ENCODE data around the gene HOXA9.

Gene HOXA9

DNA sequence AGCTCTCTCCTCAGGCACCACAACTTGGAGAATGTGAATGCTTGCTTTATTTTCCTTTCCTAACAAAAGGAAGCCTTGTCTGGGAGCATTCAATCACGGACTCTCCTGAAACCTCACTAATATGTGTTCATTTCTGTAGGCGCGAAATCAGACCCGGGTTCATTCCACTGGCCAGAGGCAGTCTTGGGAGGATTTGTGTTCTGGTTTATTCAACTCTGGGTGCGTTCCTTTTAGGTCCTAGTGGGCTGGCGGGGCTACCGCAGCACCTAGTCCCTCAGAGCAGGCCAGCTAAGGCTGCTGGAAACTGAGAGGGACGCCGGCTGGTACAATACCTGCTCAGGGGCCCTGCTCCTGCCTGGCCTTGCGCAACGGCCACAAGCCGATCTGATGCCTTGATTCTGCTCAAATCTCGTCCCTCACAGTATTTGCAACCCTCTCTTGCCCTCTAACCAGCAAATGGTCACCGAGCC is 42.3 kb downstream of the HOXA9 start:
- Mint-ChIP-seq H3K27me3 (ENCODE audit: low read depth) (peaks cover 35% of the 10 kb centered on the region), H3K27ac (no peak overlapping the region), H3K9me3 (no peaks in the 10 kb centered on the region), H3K36me3 (ENCODE audit: low read depth) (no peaks in the 10 kb centered on the region), H3K4me3 (no peak overlapping the region), H3K4me1 (ENCODE audit: low read depth) (no peaks in the 10 kb centered on the region)

DNA sequence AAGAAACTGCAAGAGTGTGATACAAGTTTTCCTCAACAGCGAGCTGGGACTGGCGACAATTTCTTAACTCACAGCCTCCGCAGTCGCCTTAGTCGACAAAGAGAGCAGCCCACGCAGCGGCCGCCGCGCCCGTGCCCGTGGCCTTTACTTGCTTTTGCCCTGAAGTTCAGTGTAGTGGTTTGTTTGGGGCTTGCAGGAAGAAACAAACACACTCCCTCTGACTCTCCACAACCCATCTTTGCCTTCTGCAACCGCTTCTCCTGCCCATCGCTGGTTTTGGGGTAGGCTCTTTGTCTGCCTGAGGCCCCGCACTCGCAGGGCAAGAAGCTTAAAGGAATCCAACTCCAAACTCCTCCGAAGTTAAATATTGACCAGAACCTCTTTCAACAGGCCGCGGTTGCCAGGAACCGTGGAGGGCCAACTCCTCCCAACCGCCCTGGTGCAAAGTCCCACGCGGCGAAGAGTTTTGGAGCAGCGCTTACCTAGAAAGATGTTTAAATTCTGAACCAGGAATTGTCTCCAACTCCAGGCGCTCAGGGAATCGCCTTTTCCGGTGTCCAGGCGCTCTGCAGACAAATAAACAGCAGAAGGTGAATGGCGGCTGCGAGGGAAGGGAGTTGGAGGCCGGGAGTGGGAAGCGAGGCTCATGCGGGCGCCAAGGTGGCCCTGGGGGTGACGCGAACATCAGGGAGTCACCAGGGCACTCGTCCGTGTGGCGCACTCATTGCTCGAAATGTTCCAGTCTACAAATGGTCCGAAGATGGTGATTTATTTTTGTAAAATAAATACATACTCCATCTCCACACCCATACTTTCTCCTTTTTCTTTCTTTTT is 43.0 kb downstream of the HOXA9 start:
- H3K9me3 Mint-ChIP-seq: no peaks in the 10 kb centered on the region
- H3K4me3 Mint-ChIP-seq: no peak overlapping the region
- no peaks in the 10 kb centered on the region for H3K4me1 Mint-ChIP-seq (ENCODE audit: low read depth)
- H3K36me3 Mint-ChIP-seq (ENCODE audit: low read depth): no peaks in the 10 kb centered on the region
- H3K27ac Mint-ChIP-seq: no peak overlapping the region
- H3K27me3 Mint-ChIP-seq (ENCODE audit: low read depth): peaks cover 27% of the 10 kb centered on the region

DNA sequence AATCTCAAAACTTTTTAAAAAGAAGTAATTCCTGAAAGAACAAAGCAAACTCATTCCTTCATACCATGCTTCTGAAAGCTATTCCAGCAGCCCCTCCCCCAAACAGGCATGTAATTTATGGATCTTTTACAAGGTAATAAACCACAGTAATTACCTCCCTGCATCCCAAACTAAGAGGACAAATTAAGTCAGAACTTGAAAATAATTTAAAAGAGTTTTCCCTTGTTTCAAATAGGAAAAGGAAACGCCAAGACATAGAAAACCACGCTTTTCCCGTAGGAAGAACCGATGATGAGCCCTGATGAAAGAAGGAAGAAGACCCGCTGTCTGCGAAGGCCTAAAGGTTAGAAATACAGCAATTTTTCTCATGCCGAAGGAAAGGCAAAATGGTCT is 43.7 kb downstream of the HOXA9 start:
- H3K27ac Mint-ChIP-seq: no peak overlapping the region
- H3K9me3 Mint-ChIP-seq: no peaks in the 10 kb centered on the region
- peaks cover 21% of the 10 kb centered on the region for H3K27me3 Mint-ChIP-seq (ENCODE audit: low read depth)

DNA sequence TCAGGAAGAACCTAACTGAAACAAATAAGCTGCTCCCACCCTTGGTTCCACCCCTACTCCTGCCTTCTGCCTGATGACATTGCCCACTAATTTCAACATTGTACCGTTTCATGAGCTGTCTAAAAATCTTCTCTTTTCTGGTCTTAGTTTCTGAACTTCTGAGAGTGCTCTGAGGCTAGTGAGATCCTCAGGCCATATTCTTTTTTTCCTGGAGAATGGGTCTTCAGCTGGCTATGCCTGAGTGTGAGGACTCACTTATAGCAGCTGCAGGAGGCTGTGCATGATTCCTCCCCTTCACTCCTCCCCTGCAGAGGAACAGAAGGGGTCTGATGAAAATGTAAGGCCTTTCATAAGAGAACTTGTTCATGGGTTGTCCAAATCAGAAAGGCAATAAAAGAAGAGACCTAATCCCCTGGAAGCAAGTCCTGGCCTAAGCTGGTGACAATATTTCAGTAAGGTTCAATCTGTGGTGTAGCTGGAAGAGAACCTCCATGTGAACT is 45.9 kb downstream of the HOXA9 start:
- no peak overlapping the region for H3K27ac Mint-ChIP-seq
- H3K27me3 Mint-ChIP-seq (ENCODE audit: low read depth): peaks cover 7% of the 10 kb centered on the region
- no peaks in the 10 kb centered on the region for H3K9me3 Mint-ChIP-seq
- H3K4me1 Mint-ChIP-seq (ENCODE audit: low read depth): no peaks in the 10 kb centered on the region
- H3K36me3 Mint-ChIP-seq (ENCODE audit: low read depth): no peaks in the 10 kb centered on the region
- H3K4me3 Mint-ChIP-seq: no peak overlapping the region

More for the DNA sequence above, 43.7 kb downstream of the HOXA9 start:
- no peaks in the 10 kb centered on the region for H3K4me1 Mint-ChIP-seq (ENCODE audit: low read depth)
- H3K4me3 Mint-ChIP-seq: no peak overlapping the region
- no peaks in the 10 kb centered on the region for H3K36me3 Mint-ChIP-seq (ENCODE audit: low read depth)

DNA sequence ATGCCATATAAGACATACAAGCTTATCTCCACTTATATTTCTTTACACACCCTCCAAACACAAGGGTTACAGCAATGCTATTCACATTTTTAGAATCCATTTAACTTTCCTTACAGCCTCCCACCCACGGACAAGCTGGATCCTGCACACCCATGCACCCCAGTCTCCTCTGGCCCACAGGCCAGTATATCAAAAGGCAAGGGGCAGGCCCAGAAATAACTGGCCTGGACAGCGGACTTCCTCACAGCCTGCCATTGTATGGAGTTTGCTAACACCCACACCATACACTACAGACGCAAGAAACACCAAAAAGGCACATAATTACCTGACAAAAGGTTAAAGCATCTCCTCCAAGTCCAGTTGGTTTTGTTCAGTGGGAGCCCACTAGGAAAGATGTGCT is 46.8 kb downstream of the HOXA9 start:
- H3K27ac Mint-ChIP-seq: no peak overlapping the region
- H3K36me3 Mint-ChIP-seq (ENCODE audit: low read depth): no peaks in the 10 kb centered on the region
- no peaks in the 10 kb centered on the region for H3K9me3 Mint-ChIP-seq
- H3K4me3 Mint-ChIP-seq: no peak overlapping the region
- no peaks in the 10 kb centered on the region for H3K4me1 Mint-ChIP-seq (ENCODE audit: low read depth)
- H3K27me3 Mint-ChIP-seq (ENCODE audit: low read depth): peaks cover 7% of the 10 kb centered on the region

DNA sequence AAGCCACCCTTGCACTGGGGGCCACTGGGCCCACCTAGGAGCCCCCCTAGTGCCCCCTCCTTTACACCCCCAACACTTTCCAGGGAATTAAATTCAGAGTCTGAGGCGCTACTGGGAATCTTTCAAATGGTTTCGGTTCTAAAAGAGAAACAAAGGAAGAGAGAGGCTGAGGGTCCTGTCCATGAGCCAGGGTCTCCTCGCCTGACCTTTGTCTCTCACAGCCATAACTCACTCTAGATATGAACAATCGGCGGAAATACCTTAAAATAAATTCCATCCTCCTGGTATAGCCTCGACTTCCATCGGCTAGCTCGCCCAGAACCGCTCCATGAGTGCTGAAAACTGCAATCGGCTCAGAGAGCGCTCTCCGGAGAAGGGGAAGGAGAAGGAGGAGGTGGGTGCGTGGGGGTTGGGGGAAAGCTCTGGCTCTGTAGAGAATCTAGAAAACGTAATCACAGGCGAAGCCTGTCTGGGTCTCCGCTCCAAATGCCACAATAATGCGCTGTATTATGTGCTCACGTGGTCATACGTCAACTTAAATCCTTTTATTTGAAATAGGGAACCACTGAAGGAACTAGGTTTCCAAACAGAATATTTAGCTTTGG is 47.3 kb downstream of the HOXA9 start:
- Mint-ChIP-seq H3K9me3 (no peaks in the 10 kb centered on the region), H3K27ac (no peak overlapping the region), H3K4me1 (ENCODE audit: low read depth) (no peaks in the 10 kb centered on the region), H3K27me3 (ENCODE audit: low read depth) (peaks cover 7% of the 10 kb centered on the region), H3K36me3 (ENCODE audit: low read depth) (no peaks in the 10 kb centered on the region), H3K4me3 (no peak overlapping the region)

DNA sequence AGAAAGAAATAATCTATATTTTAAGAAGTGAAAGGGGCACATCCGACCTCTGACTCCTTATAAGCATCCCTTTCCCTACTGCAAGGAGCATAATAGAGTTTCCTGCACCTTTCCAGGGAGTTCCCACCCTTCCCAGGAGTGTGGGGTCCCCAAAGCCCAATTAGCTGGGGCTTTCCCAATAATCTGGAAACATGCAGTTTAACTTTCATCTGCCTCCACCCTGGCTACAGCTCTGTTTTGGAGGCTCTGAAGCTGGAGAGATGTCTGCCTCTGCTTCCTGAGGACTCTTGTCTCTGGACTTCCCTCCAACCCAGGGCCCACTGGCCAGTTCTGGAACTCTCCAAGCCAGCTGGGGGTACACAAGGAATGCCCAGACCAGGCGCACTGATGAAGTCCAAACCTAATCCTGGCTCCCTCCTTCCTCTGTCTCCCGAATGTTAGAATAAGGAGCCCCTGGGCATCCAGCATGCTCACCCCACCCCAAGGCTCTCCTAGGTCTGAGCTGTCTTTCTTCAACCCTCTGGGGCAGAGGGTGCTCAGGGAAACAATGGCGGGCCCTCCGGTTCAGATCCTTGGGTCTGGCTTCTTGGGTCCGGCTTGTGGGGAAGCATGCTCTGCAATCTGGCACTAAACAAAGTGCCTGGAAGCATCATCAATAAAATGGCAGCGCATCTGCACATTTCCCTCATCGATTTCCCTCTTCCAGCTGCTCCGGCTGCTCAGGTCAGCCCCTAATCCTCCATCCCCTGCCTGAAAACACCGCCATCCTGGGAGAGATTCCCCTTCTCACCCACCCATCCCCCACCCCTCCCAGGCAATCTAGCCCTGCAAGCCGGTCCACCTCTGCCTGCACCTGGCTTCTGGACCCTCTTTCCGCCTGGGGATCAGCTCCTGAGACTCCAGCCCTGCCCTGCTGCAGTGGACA is 48.1 kb downstream of the HOXA9 start:
- peaks cover 7% of the 10 kb centered on the region for H3K27me3 Mint-ChIP-seq (ENCODE audit: low read depth)
- no peak overlapping the region for H3K4me3 Mint-ChIP-seq
- no peaks in the 10 kb centered on the region for H3K9me3 Mint-ChIP-seq
- H3K27ac Mint-ChIP-seq: no peak overlapping the region
- no peaks in the 10 kb centered on the region for H3K4me1 Mint-ChIP-seq (ENCODE audit: low read depth)
- H3K36me3 Mint-ChIP-seq (ENCODE audit: low read depth): no peaks in the 10 kb centered on the region

DNA sequence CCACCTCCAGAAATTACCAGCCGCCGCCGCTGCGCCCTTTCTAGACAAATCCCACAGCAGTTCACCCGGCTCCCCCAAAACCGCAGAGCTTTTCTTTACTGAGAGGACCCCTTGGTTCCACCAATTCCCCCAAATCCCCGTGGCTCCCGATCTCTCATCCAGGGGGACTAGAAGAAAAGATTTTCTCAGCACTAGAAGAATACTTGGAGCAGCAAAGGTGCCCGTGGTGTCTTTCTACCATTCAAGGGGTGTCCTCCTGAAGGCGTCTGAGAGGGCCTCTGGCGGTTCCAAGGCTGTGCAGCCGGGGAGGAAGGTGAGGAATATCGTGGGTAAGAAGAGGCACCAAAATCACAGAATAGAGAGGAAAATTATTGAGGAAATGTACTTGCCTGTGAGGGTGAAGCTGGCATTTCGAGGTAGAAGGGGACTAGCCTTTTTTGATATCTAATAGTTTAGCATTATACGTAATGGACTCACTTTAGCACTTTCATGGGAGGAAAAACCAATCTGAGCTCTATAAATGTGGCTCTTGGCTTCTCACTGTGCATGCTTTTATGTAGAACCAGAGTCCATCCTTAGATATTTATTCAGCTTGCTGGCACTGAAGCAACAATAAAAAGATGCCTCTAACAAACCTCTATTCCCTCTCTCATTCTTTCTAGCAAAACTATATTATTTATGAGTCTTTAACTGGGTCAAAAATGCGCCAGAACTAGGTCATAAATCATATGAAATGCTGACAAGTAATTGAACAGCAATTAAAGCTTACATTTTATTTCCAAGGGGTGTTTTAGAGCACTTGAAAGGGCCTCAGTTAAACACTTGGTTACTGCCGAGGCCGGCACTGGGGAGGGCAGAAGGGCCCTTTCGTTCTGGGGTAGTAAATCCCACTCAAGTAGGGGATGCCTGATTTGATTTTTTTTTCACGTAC is 49.0 kb downstream of the HOXA9 start:
- H3K27me3 Mint-ChIP-seq (ENCODE audit: low read depth): peaks cover 11% of the 10 kb centered on the region
- no peak overlapping the region for H3K4me3 Mint-ChIP-seq
- no peaks in the 10 kb centered on the region for H3K9me3 Mint-ChIP-seq
- no peak overlapping the region for H3K27ac Mint-ChIP-seq
- no peaks in the 10 kb centered on the region for H3K36me3 Mint-ChIP-seq (ENCODE audit: low read depth)
- no peaks in the 10 kb centered on the region for H3K4me1 Mint-ChIP-seq (ENCODE audit: low read depth)

DNA sequence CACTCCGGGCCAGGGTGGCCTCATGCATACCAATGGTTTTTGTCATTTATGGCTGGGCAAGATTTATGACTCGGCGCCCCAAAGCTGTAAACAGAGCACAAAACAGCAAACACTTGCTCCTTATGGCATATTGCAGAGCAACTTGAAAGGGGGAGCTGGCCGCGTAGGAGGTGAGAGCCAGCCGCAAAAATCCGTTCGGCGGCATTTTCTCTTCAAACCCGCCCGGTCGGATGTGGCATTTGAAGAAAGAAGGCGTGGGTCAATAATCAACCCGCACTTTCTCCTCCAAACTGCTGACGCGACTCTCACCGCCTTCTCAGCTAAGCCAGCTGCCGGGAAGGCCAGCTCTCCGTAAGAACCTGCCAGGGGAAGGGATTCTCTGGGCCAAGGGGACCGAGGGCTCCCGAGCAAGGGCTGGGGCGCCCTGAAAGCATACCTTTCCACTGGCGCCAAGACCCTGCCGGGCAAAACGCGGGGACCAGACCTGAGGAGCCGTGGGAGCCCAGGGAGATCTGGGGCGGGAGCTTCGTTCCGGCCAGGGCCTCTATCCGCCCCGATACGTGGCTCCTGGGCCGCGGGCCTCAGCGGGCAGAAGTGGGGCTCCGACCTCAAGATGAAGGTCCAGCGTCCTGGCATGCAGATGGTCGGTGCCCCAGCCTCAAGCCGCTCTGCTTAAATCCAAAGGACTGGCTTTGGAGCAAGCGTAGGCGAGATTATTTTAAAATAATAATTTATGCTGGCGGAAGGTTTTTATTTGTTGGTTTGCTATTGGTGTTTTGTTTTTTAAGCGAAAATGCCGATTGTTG is 49.9 kb downstream of the HOXA9 start:
- H3K27ac Mint-ChIP-seq: no peak overlapping the region
- no peaks in the 10 kb centered on the region for H3K4me1 Mint-ChIP-seq (ENCODE audit: low read depth)
- H3K27me3 Mint-ChIP-seq (ENCODE audit: low read depth): peaks cover 11% of the 10 kb centered on the region

DNA sequence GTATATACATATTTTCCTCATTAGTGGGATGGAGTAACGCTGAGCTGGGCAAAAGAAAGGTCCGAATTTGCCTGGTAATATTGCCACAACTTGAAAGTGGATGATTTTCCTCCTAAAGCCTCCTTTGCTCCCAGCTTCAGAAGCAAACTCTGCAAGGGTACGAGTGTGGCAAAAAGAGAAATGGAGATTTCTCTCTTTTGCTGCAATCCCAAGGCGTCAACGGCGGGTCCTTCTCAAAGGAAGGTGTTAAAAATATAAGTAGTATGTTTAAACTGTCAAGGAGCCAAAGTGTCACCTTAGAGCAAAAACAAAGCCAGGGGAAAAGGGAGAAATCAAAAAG is 50.5 kb downstream of the HOXA9 start:
- H3K27ac Mint-ChIP-seq: no peak overlapping the region
- no peaks in the 10 kb centered on the region for H3K36me3 Mint-ChIP-seq (ENCODE audit: low read depth)
- H3K27me3 Mint-ChIP-seq (ENCODE audit: low read depth): peaks cover 11% of the 10 kb centered on the region
- H3K9me3 Mint-ChIP-seq: no peaks in the 10 kb centered on the region
- H3K4me3 Mint-ChIP-seq: no peak overlapping the region
- no peaks in the 10 kb centered on the region for H3K4me1 Mint-ChIP-seq (ENCODE audit: low read depth)

More for the DNA sequence above, 49.9 kb downstream of the HOXA9 start:
- Mint-ChIP-seq H3K9me3 (no peaks in the 10 kb centered on the region), H3K4me3 (no peak overlapping the region), H3K36me3 (ENCODE audit: low read depth) (no peaks in the 10 kb centered on the region)

DNA sequence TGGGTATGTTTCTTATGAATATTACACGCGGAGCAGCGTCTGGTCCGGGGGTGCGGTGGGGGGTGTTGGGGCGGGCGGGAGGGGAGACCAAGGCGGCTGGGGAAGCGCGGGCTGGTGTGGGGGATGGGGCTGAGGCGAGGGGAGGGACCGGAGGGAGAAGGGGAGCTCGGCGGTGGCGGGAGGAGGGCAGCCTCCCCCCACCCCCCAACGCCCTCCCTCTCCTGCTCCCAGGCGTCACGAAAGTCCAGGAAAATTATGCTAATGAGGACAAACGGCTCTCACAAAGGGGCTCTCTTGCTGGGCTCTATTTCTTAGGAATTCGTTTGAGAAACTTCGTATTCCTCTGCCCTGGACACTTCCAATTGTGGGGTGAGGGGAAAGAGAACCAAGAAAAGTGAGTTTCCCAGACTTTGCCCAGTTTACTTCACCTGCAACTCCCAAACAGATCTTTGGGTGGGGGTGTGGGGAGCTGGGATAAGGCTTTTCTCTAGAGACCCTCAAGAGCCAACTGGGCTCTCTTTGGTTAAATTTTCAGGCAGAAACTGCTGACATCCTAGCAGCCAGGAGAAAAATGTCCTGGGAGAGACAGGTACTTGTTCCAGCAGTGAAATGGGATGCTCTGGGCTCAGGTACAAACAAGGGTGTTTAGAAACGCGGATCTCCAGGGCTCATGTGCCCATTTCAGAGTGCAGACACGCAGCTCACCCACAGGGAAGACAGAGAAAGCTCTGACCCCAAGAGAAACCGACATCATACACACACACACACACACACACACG is 51.2 kb downstream of the HOXA9 start:
- no peaks in the 10 kb centered on the region for H3K4me1 Mint-ChIP-seq (ENCODE audit: low read depth)

DNA sequence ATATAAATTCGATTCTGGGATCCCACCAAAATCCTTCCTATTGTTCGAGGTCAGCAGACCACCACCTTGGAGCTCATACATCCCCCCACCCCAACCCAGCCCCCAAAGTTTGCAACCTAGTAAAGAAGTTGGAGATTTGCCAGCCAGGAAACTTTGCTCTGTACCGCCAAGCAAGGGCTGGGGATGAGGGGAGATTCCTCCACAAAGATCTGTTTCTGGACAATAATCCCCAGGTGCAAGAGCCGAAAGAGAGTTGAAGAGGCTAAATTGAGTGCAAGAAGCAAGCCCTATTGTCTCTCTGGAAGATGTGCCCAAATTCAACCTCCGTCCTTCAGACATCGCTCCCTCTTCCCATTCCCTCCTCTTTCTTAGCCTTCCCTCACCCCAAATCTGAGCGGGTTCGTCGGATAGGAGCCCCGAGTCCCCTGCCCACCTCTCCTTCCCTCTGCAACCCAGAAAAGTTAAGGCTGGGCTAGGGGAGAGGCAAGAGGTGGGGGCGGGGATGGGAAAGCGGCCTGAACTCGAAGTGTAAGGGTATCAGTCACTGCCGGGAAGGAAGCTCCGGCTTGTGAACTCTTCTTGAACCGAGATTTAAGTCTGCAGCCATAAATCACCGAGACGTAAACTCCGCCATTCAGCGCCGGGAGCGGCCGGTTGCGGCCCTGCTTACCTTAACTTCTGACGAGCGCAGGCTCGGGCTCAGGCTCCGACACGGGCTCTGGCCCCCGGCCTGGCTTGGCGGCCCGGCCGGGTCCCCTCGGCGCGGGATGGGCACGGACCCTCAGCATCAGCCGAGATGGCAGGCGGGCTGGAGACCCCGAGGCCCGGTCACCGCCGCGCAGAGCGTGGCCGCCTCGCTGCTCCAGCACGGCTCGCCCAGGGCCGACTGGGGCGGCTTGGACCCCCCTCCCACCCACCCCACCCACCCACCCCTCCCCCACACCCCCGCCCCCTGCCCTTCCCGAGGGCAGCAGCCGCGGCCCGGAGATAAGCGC is 52.1 kb downstream of the HOXA9 start:
- no peaks in the 10 kb centered on the region for H3K9me3 Mint-ChIP-seq
- H3K4me1 Mint-ChIP-seq (ENCODE audit: low read depth): no peaks in the 10 kb centered on the region
- H3K36me3 Mint-ChIP-seq (ENCODE audit: low read depth): no peaks in the 10 kb centered on the region
- no peak overlapping the region for H3K4me3 Mint-ChIP-seq
- peaks cover 4% of the 10 kb centered on the region for H3K27me3 Mint-ChIP-seq (ENCODE audit: low read depth)
- no peak overlapping the region for H3K27ac Mint-ChIP-seq

More for the DNA sequence above, 51.2 kb downstream of the HOXA9 start:
- Mint-ChIP-seq H3K27me3 (ENCODE audit: low read depth) (peaks cover 7% of the 10 kb centered on the region), H3K36me3 (ENCODE audit: low read depth) (no peaks in the 10 kb centered on the region), H3K4me3 (no peak overlapping the region), H3K9me3 (no peaks in the 10 kb centered on the region), H3K27ac (no peak overlapping the region)
